ENCODE results near the gene SYT6. TPM values are rescaled to one million over a fixed set of nuclear protein-coding genes. Genes with fewer than 3 reads are reported as not detected.

SYT6 gene
- total and polyA plus RNA-seq, 2 experiments from 2014 or later: 1.2 to 2.6 TPM

GRCh38 chr1:114087495-114087894 is 66.2 kb downstream of the SYT6 start:
- WGBS (ENCODE audit: low lambda C conversion rate, missing lambda C conversion rate): 100% methylated on average over 2 of the region's 2 CpGs
- Histone ChIP-seq H3K9me2 (replicated peaks; ENCODE audit: insufficient read depth) (no peaks in the 10 kb centered on the region), H3K4me1 (ENCODE audit: insufficient read depth) (peaks cover 12% of the 10 kb centered on the region), H3K4me2 (no peak overlapping the region), H3K79me2 (no peaks in the 10 kb centered on the region), H3K9me3 (ENCODE audit: low read depth) (no peaks in the 10 kb centered on the region), H2AFZ (no peak overlapping the region), H3K36me3 (replicated peaks; ENCODE audit: insufficient read depth, low read depth) (no peaks in the 10 kb centered on the region), H4K20me1 (ENCODE audit: insufficient read depth, poor library complexity, severe bottlenecking) (no peaks in the 10 kb centered on the region), H3K27me3 (no peaks in the 10 kb centered on the region), H3K27ac (no peak overlapping the region), H3K4me3 (no peak overlapping the region)
- TF ChIP-seq EZH2phosphoT487 (IDR thresholded peaks at IDR 0.05; ENCODE audit: low read depth, severe bottlenecking, unreplicated experiment) (no peak), EZH2 (IDR thresholded peaks at IDR 0.05; ENCODE audit: borderline replicate concordance) (no peak), CTCF (IDR thresholded peaks at IDR 0.05; ENCODE audit: poor library complexity) (no peak)
- DNase-seq (ENCODE audit: low spot score): no peak

DNA sequence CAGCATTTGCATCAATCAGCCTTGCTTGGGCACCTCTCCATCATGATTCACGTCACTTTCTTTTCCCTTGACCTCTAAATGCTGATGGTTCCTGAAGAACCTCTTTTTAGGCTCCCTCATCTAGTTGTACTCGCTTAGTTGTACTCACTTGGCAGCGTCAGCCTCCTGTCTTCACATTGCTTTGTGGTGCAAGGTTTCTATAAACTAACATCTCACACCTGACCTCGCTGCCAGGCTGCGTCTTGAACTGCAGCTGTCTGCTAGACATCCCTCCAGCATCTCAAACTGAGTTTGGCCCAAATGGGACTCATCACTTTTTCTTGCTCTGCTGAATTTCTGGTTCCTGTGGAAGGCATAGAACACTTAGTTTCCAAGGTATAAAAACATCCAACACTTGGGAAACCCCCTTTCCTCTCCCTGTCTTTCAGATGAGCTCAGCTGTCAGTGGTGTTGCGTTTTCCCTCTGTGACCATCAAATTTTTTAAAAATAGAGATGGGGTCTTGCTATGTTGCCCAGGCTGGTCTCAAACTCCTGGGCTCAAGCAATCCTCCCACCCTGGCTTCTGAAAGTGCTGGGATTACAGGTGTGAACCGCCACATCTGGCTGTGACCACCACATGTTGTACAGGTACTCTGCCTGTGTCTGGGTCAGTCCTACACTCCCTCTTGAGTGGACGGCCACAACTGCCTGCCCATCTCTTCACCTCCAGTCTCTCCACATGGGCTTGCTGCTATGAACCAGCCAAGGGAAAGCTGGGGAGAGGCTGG is 66.9 kb downstream of the SYT6 start:
- H2AFZ ChIP-seq: no peak overlapping the region
- peaks cover 14% of the 10 kb centered on the region for H3K4me1 ChIP-seq (ENCODE audit: insufficient read depth)
- no peaks in the 10 kb centered on the region for H3K79me2 ChIP-seq
- no peak for DNase-seq (ENCODE audit: low spot score)
- no peaks in the 10 kb centered on the region for H3K27me3 ChIP-seq
- no peak overlapping the region for H3K4me3 ChIP-seq
- no peaks in the 10 kb centered on the region for H4K20me1 ChIP-seq (ENCODE audit: insufficient read depth, poor library complexity, severe bottlenecking)
- TF ChIP-seq EZH2 (IDR thresholded peaks at IDR 0.05; ENCODE audit: borderline replicate concordance) (no peak), CTCF (IDR thresholded peaks at IDR 0.05; ENCODE audit: poor library complexity) (no peak), EZH2phosphoT487 (IDR thresholded peaks at IDR 0.05; ENCODE audit: low read depth, severe bottlenecking, unreplicated experiment) (no peak)
- no peak overlapping the region for H3K4me2 ChIP-seq
- 92% methylated on average over 8 of the region's 8 CpGs for WGBS (ENCODE audit: low lambda C conversion rate, missing lambda C conversion rate)
- H3K9me3 ChIP-seq (ENCODE audit: low read depth): no peaks in the 10 kb centered on the region
- no peaks in the 10 kb centered on the region for H3K9me2 ChIP-seq (replicated peaks; ENCODE audit: insufficient read depth)
- no peak overlapping the region for H3K27ac ChIP-seq
- no peaks in the 10 kb centered on the region for H3K36me3 ChIP-seq (replicated peaks; ENCODE audit: insufficient read depth, low read depth)

- Histone ChIP-seq H3K36me3 (replicated peaks; ENCODE audit: insufficient read depth, low read depth) (no peaks in the 10 kb centered on the region), H4K20me1 (ENCODE audit: insufficient read depth, poor library complexity, severe bottlenecking) (no peaks in the 10 kb centered on the region), H3K4me2 (no peak overlapping the region), H2AFZ (no peak overlapping the region), H3K4me1 (ENCODE audit: insufficient read depth) (peaks cover 11% of the 10 kb centered on the region), H3K27ac (peak overlapping the region; percentile 34), H3K27me3 (no peaks in the 10 kb centered on the region), H3K79me2 (no peaks in the 10 kb centered on the region), H3K9me3 (ENCODE audit: low read depth) (no peaks in the 10 kb centered on the region), H3K9me2 (replicated peaks; ENCODE audit: insufficient read depth) (no peaks in the 10 kb centered on the region), H3K4me3 (no peak overlapping the region)
- no peak for TF ChIP-seq EZH2phosphoT487 (IDR thresholded peaks at IDR 0.05; ENCODE audit: low read depth, severe bottlenecking, unreplicated experiment)
- TF ChIP-seq CTCF (IDR thresholded peaks at IDR 0.05; ENCODE audit: poor library complexity): no peak
- TF ChIP-seq EZH2 (IDR thresholded peaks at IDR 0.05; ENCODE audit: borderline replicate concordance): no peak
- DNase-seq (ENCODE audit: low spot score): no peak
- WGBS (ENCODE audit: low lambda C conversion rate, missing lambda C conversion rate): 76% methylated on average over 2 of the region's 2 CpGs
Measured at GRCh38 chr1:114082867-114083585, 70.6 kb downstream of the SYT6 start.

Data from hepatocyte (in vitro differentiated cells).